A204.1 (cell line): Measurements from ENCODE around the gene GNL1.
A peak's percentile ranks its signal among the peaks of the same experiment; 100 is the strongest.

Source experiments
- FAIRE-seq: peaks from 2 replicates; lab custom pipeline; 2012; peaks lifted over from hg19 to GRCh38; lab: Jason Lieb, UNC

The GNL1 gene

GRCh38 chr6:30568245-30568644 lies 12.0 kb upstream of the GNL1 start:
- no peak for FAIRE-seq

- no peak for FAIRE-seq
These were observed 9.5 kb upstream of the GNL1 start for GRCh38 chr6:30565772-30566171.

GRCh38 chr6:30564114-30564513 lies 7.8 kb upstream of the GNL1 start:
- no peak for FAIRE-seq

GRCh38 chr6:30562470-30563425 lies 6.5 kb upstream of the GNL1 start:
- FAIRE-seq: no peak

GRCh38 chr6:30560930-30561329 lies 4.6 kb upstream of the GNL1 start:
- FAIRE-seq: no peak

- FAIRE-seq: no peak
These were observed 1.3 kb upstream of the GNL1 start for GRCh38 chr6:30557683-30557981.

- FAIRE-seq: no peak
These were observed 805 bp upstream of the GNL1 start, which contains the start of gene PRR3 for GRCh38 chr6:30556906-30557682. Gene PRR3 (plus strand): TSS chr6:30557295. CDS start chr6:30557345, 50 bp downstream.

GRCh38 chr6:30555816-30556065 lies 548 bp downstream of the GNL1 start:
- FAIRE-seq: no peak

GRCh38 chr6:30554962-30555815 lies 1.1 kb downstream of the GNL1 start:
- no peak for FAIRE-seq

GRCh38 chr6:30554404-30554803 lies 1.9 kb downstream of the GNL1 start:
- FAIRE-seq: no peak

GRCh38 chr6:30548375-30548774 lies 7.9 kb downstream of the GNL1 start:
- FAIRE-seq: no peak

- no peak for FAIRE-seq
These were observed 8.8 kb downstream of the GNL1 start for GRCh38 chr6:30547454-30547853.

GRCh38 chr6:30544666-30545272 lies 11.5 kb downstream of the GNL1 start:
- peak; percentile 88 for FAIRE-seq

- FAIRE-seq: no peak
These were observed 12.5 kb downstream of the GNL1 start for GRCh38 chr6:30543821-30544220.

GRCh38 chr6:30542915-30543314 lies 13.4 kb downstream of the GNL1 start:
- no peak for FAIRE-seq

GRCh38 chr6:30542404-30542725 lies 13.9 kb downstream of the GNL1 start:
- no peak for FAIRE-seq

GRCh38 chr6:30541515-30542403 lies 14.5 kb downstream of the GNL1 start:
- FAIRE-seq: peak; percentile 89

- no peak for FAIRE-seq
These were observed 18.4 kb downstream of the GNL1 start for GRCh38 chr6:30537931-30538330.

GRCh38 chr6:30533460-30534294 lies 22.6 kb downstream of the GNL1 start:
- no peak for FAIRE-seq

- FAIRE-seq: no peak
These were observed 26.3 kb downstream of the GNL1 start for GRCh38 chr6:30530014-30530413.
